GM19240 (cell line): ENCODE data around the gene HNRNPD.
"Not testable (repeated sequence)": the region's sequence is repeated elsewhere in the genome, so short reads cannot be mapped to it uniquely, and the experiment has no call there.

Source experiments
- DNase-seq: peaks from one replicate; pipeline ENCODE4 v3.0.0; 2011; ENCODE audit warnings: low spot score; ENCODE audit not compliant: insufficient read length

HNRNPD gene, protein sequence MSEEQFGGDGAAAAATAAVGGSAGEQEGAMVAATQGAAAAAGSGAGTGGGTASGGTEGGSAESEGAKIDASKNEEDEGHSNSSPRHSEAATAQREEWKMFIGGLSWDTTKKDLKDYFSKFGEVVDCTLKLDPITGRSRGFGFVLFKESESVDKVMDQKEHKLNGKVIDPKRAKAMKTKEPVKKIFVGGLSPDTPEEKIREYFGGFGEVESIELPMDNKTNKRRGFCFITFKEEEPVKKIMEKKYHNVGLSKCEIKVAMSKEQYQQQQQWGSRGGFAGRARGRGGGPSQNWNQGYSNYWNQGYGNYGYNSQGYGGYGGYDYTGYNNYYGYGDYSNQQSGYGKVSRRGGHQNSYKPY

DNA sequence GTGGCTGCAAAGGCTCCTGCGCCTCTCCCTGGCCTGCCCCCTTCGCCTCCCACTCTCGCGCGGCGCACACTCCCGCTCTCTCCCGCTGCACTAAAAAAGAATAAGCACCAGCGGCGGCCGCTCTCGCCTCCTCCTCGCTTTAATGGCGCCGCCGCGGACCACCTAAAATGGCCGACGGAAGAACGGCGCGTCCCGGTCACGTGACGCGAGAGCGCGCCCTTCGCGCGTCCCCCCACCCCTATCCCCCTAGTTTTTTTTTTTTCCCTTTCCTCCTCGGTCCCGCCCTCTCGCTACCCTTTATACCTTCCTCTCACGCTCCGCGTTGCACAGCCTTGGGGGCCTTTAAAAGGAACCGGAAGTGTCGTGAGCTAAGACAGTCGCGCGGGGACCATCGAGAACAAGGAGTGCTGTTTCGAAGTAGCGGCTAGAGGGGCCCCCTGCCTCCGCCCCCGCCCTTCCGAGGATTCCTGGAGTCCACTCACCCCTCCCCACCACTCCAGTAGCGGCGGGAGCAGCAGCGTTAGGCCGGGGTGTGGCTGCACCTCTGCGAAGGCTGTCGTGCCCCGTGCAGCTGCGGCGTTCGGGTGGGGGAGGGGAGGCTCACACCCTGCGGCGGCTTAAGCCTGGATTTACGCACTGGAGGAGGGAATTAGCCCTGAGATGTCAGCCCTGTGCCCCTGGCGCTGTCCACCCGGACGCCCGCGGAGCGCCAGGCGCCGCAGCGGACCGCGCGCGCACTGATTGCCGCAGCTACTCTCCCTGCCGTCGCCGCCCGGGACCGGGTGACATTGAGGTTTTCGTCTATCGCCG, at the start of gene HNRNPD:
Gene HNRNPD (minus strand): TSS at position 176 of the 810 bp plus-strand sequence. CDS start 313 bp downstream, outside the sequence.
- peak; percentile 66 for DNase-seq

DNA sequence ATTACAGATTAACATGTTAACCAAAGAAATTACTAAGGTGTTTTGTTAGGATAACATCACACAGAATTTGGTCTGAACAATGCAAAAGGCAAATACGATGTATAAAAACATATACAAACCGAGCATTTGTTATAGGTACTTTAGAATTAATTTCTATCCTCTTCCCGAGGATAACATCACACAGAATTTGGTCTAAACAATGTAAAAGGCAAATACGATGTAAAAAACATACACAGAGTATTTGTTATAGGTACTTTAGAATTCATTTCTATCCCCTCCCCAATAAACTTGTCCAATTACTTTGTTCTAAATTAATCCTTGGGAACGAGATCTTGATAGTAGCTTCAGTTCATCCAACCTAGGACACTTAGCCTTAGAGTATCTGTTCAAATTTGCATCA, 48.8 kb upstream of the HNRNPD start:
- DNase-seq: no peak

DNA sequence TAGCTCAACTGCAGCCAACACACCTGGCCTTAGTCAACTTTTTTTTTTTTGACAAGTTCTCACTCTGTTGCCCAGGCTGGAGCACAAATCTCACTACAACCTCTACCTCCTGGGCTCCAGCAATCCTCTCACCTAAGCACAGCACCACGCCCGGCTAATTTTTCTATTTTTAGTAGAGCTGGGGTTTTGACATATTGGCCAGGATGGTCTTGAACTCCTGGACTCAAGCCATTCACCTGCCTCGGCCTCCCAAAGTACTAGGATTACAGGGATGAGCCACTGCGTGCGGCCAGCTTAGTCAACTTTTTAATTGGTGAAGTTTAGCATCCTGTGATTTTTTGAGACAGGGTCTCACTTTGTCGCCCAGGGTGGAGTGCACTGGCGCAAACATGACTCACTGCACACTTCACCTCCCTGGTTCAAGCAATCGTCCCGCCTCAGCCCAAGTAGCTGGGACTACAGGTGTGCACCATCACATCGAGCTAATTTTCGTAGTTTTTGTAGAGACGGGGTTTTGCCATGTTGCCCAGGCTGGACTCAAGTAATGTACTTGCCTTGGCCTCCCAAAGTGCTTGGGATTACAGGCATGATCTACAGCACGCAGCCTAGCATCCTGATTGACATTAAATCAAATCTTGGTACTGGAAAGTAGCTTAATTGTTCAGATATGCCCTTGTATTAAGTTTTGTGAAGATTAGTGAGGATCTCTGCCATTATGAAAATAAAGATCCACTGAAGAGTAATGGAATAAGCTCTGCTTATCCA, 48.2 kb upstream of the HNRNPD start:
- DNase-seq: no peak

DNA sequence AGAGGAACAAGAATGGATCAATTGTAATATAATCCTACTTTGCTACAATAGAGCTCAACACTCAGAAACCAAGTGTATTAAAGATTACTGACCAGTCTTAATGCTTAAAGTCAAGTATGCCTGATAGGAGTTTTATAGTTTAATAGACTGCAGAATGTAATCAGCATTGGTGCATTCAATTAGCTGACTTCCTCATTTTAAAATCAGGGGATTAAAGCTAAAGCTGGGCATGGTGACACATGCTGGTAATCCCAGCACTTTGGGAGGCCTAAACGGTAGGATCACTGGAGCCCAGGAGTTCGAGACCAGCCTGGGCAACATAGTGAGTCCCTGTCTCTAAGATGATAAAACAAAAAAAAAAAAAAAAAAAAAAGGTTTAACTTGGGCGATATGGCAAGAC, 45.7 kb upstream of the HNRNPD start:
- no peak for DNase-seq

DNA sequence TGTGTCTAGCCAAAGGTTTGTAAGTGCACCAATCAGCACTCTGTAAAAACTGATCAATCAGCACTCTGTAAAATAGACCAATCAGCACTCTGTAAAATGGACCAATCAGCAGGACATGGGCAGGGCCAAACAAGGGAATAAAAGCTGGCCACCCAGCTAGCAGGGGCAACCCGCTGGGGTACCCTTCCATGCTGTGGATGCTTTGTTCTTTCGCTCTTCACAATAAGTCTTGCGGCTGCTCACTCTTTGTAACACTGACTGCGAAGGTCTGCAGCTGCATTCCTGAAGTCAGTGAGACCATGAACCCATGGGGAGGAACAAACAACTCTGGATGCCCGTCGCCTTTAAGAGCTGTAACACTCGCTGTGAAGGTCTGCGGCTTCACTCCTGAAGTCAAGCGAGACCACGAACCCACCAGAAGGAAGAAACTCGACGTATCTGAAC, 42.2 kb upstream of the HNRNPD start:
- DNase-seq: no peak

DNA sequence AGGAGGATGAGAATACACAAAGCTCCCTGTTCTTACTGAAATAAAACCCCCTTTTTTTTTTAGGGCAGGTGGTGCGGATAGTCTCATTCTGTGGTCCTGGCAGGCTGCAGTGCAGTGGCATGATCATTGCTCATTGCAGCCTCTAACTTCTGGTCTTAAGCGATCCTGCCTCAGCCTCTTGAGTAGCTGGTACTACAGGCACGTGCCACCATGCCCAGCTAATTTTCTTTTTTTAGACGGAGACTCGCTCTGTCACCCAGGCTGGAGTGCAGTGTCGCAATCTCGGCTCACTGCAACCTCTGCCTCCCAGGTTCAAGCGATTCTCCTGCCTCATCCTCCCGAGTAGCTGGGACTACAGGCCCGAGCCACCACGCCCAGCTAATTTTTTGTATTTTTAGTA, 41.3 kb upstream of the HNRNPD start:
- not testable (repeated sequence) for DNase-seq

DNA sequence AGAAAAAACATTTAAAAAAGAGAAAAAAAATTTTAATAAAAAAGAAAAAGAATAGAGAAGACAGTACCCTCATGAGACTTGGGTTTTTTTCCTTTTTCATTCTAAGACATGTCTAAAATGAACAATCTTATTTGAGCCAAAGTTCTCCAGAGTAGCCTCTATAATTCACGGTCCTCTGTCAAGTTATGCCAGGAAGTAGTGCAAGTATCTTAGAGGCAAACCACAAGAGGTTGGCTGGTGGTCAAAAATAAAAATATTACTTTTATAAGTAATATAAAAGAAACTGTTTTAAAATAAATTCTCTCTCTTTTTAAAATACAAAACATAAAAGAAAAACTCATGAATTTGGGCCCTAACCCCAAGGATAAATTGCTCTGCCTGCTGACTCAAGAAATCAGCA, 29.9 kb upstream of the HNRNPD start:
- no peak for DNase-seq

DNA sequence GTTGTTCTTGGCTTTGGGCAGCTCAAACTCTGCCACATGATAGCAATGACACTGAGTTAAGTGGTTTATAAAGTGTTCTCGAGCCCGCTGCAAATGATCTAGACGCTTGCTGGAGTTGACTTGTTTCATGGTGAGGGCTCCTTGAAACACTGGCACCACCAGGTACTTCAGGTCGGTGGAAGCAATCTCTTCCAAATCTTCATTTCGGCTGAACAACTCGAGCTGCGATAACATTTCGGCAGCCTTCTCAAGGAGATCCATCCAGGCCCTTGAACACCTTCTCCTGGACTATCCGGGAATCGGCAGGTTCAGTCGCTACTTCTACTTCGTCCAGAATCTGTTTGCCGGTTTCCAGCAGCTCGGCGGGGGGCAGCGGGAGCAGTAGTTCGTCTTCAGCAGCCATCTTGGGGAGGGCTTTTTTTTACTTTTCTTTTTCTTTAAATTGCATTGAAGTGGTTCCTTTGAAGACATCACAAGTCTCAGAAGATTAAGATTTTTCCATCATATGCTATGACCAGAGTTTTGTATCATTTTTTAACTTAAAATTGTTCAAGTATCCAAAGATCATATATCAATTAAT, 28.5 kb upstream of the HNRNPD start:
- DNase-seq: no peak

DNA sequence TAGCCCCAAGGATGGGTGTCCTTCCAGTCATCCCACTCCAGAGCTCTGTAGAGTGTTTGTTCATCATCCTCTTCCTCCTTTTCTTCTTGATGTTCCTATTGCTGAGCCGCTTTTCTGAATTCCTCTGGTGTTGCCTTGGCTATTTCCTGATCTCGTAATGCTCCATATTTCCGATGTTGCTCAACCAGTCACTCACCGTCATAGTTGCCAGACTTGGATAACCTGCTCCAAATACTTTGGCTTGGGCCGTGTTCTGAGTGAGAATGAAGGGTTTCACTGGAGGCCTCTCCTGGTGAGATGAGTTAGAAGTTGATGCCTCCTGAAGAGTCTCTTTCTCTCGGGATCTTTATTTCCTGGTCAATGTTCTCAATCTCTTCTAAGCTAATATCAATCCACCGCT, 27.8 kb upstream of the HNRNPD start:
- no peak for DNase-seq

DNA sequence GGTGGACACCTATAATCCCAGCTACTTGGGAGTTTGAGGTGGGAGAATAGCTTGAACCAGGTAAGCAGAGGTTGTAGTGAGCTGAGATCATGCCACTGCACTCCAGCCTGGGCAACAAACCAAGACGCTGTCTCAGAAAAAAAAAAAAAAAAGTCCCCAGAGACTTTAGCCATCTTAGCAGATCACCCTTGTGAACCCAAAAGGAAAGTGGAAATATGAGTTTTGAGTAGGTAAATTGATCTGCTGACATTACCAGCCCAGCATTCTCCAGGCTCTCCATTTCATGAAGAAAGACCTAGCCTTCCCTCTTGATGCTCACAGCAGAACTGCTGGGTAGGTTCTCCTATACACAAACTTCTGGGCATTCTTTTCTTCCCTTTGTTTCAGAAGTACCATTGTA, 24.5 kb upstream of the HNRNPD start:
- DNase-seq: no peak

DNA sequence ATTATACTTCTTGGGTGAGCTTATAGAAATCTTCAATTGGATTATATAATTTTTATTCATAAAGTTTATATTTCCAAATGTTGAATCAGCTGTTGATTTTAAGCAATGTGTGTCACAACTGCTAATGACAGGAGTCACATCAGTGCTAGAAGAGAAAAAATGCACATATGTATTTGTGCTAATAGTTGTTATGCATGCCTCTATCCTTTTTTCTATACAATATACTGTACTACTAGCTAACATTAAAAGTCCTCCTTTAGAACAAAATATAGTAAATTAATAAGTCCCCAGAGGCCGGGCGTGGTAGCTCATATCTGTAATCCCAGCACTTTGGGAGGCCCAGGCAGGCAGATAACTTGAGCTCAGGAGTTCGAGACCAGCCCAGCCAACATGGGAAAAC, 23.7 kb upstream of the HNRNPD start:
- no peak for DNase-seq

DNA sequence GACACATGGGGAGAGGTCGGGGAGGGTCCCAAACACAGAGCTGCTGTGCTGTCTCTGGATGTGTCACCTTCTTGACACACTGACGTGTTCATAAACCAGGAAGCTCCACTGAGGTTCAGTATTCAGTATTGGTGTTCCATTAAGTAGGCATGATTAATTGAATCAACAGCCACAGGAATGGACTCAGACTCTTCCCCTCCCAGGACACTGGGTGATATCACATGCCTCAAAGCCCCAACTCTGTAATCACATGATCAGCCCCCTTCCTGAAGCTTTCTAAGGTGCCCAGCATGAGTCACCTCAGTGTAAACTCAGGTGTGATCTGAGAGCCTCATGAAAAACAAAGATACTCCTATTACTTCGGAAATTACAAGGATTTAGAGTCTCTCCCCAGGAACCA, 21.1 kb upstream of the HNRNPD start:
- no peak for DNase-seq

DNA sequence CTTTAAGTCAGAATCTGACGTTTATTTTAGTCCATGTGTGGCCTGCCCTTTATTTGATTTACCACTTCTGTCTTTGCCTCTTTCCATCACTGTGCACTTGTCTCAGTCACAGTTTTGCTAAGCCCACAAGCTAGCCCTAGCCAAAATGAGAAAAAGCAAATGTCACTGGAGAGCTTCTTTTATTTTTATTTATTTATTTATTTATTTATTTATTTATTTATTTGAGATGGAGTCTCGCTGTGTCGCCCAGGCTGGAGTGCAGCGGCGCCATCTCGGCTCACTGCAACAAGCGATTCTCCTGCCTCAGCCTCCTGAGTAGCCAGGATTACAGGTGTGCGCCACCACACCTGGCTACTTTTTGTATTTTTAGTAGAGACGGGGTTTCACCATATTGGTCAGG, 16.3 kb upstream of the HNRNPD start:
- not testable (repeated sequence) for DNase-seq

DNA sequence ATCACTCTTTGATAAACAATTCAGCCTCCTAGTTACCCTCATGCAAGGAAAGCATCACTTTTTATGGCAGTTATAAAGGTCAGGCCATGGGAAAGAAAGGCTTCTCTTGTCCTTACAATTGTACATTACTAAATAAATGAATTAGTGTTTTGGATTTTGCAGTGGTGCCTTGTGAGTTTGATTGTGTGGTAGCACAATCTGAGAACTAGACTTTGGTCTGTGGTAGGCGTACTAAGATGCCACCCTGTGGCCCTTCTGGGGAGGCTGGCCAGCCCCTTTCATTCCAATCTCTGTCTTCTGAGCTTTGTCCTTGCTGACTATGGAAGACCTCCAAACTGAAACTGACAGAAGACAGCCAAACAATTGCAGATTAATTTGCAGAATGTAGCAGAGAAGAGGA, 14.6 kb upstream of the HNRNPD start:
- no peak for DNase-seq

DNA sequence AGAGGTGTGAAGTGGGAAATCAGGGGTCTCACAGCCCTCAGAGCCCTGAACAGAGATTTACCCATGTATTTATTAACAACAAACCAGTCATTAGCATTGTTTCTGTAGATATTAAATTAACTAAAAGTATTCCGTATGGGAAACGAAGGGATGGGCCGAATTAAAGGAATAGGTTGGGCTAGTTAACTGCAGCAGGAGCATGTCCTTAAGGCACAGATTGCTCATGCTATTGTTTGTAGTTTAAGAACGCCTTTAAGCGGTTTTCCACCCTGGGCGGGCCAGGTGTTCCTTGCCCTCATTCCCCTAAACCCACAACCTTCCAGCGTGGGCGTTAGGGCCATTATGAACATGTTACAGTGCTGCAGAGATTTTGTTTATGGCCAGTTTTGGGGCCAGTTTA, 12.5 kb upstream of the HNRNPD start:
- not testable (repeated sequence) for DNase-seq

DNA sequence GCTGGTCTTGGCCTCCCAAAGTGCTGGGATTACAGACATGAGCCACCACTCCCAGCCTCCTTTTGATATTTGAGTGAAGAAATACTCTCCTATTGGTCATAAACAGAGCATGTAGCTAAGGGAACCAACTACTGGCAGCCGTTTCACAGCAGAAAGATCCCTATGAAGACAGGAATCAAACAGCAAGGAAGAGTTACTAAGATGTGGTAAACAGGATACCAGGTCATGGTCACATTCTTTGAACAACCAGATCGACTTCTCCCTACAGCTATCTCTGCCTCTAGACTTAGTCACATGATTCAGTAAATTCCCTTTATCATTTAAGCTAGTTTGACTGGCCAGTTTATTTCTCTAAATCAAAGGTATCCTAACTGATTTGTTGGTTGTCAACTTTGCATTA, 9.0 kb upstream of the HNRNPD start:
- DNase-seq: no peak

DNA sequence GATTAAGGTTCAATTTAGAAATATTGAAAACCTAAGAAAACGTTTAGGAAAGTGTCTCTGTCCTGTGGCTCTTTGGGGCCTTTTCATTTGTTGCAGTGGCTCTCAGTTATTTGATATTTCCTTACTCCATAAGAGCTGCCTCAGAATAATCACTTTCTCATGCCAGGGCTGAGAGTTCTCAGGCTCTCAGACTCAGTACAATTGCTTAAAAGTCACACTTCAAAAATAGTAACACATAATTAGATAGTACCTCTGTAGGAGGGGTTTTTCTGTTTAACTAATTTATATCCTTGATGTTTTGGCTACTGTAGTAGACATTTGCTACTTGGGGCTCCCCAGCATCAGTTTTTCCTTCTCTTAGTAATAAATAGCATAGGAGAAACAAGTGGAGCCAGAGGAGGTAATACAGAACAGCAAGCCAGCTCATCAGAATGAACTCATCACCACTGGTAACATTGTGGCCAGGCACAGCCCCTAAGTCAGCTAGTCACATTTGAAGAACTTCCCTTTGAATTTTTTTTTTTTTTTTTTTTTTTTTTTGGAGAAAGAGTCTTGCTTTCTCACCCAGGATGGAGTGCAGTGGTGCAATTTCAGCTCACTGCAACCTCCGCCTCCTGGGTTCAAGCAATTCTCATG, 8.0 kb upstream of the HNRNPD start:
- DNase-seq: no peak

DNA sequence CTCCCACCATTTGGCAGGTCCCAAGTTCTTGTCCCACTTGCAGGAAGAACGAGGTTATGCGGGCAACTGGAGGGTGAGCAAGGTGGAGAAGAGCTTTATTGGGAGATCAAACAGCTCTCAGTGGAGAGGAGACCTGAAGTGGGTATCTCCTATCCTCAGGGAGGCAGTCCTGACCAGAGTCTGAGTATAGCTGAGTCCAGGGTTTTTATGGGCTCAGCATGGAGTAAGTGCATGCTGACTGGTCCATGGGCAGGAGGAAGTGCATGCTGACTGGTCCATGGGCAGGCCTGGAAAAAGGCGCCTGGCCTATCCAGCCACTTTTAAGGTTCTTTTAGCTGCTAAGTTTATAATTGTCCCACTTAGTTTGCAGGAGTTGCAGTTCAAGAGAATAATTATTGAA, 7.4 kb upstream of the HNRNPD start:
- DNase-seq: no peak

DNA sequence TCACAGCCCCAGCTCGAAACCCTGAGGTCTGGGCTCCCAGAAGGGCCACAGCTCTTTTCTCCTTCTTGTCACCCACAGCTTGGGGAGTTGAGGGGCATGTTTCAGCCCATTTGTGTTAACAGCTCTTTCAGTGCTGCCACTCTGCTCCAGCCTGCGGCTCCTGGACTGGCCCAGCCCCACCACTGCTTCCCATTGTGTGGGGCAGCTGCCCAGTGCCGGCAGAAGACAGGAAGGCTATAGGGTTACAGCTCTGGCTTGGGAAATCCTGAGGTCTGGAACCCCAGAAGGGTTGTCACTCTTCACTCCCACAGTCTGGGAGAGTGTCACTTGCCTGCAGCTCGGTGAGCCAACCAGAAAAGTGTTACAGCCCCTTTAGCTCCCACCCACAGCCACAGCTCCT, 7.0 kb upstream of the HNRNPD start:
- no peak for DNase-seq

DNA sequence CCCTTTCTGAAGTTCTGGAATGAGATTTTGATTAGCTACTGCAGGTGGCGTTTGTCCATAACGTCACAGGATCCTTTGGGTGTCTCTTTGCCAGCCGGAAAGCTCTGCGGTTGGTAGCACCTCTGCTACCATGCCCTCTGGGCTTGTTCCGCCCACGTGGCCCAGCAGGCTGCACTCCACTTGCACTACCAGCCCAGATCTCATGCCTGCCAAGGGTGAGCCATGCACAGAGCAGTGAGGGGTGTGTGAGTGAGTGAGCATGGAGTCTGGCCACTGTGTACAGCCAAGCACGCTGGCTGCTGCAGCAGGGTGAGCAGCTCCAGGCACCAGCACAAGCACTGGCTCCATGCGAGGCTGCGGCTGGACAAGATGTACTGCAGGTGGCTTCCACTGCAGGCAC, 6.6 kb upstream of the HNRNPD start:
- no peak for DNase-seq

DNA sequence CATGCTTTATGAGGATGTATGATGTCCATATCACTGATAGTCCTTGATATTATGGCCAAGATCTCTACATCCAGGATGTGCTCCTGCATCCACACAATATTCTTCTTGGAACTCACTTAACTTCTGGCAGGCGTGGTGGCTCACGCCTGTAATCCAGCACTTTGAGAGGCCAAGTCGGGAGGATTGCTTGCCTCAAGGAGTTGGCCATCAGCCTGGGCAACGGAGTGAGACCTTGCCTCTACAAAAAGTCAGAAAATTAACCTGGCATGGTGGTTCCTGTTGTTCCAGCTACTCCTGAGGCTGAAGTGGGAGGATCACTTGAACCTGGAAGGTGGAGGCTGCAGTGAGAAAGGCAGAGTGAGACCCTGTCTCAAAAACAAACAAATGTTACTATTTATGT, 2.3 kb upstream of the HNRNPD start:
- DNase-seq: no peak
